HAP-1 (cell line): ENCODE data around the gene ATP1B3.
"Not testable (repeated sequence)": the region's sequence is repeated elsewhere in the genome, so short reads cannot be mapped to it uniquely, and the experiment has no call there.

Experiments
- DNase-seq, 2 experiments: peaks; one replicate each; pipeline ENCODE4 v3.0.0-alpha.2; 2016 to 2020; ENCODE audit warnings: low spot score in 2 of 2
- H3K27me3 ChIP-seq: fragments of 250-450 bp; sonication (Bioruptor Pico); 2 replicates; pipeline ENCODE4 v1.5.1; 2020; ENCODE audit warnings: low read depth, mild to moderate bottlenecking, moderate library complexity
- H3K36me3 ChIP-seq: fragments of 250-450 bp; sonication (Bioruptor Pico); replicated peaks from 2 replicates; pipeline ENCODE4 v1.5.1; 2020; ENCODE audit warnings: mild to moderate bottlenecking
- H3K4me1 ChIP-seq: fragments of 250-450 bp; sonication (Bioruptor Pico); 2 replicates; pipeline ENCODE4 v1.5.1; 2020; ENCODE audit warnings: mild to moderate bottlenecking
- H3K4me3 ChIP-seq: fragments of 250-450 bp; sonication (Bioruptor Pico); 2 replicates; pipeline ENCODE4 v1.5.1; 2020; ENCODE audit warnings: mild to moderate bottlenecking, moderate library complexity
- H3K9me3 ChIP-seq: fragments of 250-450 bp; sonication (Bioruptor Pico); 2 replicates; pipeline ENCODE4 v1.5.1; 2020; ENCODE audit warnings: mild to moderate bottlenecking, moderate library complexity
- in situ Hi-C: fragments of 300-500 bp; cut with MboI; formaldehyde crosslinking; loops from 3 replicates; pipeline ENCODE4 v1.14.3; 2020; ENCODE audit warnings: low sequenced_read_pairs, inconsistent platforms, mixed read lengths

Gene ATP1B3

DNA sequence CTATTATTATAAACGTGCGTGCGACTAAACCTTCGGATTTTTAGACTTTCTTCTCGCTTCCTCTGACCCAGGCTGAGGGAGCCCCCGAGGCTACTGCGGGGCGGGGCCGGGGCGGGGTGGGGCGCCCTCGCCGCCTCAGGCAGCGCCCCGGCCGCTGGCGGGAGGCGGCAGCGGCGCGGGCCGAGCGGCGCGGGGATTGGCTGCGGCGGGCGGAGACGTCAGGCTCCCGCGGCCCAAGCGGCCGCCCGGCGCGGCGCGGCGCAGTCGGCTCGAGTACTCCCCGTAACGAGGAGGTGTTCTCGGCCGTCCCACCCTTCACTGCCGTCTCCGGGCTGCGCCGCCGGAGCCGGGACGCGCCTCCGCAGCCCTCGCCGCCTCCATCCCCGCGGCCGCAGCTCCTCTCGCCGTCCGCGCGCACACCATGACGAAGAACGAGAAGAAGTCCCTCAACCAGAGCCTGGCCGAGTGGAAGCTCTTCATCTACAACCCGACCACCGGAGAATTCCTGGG is at the start of gene ATP1B3:
ATP1B3 (plus strand) TSS at position 263 of the 510 bp plus-strand sequence; CDS start at position 422, 159 bp downstream.
- Histone ChIP-seq H3K27me3 (no peaks in the 10 kb centered on the region), H3K4me1 (peaks cover 10% of the 10 kb centered on the region), H3K4me3 (peak within 1 kb of the TSS; percentile 72), H3K36me3 (no peaks in the 10 kb centered on the region), H3K9me3 (no peaks in the 10 kb centered on the region)
- in situ Hi-C loops, result no loop called here
- peak; percentile 75 to 85 for DNase-seq

DNA sequence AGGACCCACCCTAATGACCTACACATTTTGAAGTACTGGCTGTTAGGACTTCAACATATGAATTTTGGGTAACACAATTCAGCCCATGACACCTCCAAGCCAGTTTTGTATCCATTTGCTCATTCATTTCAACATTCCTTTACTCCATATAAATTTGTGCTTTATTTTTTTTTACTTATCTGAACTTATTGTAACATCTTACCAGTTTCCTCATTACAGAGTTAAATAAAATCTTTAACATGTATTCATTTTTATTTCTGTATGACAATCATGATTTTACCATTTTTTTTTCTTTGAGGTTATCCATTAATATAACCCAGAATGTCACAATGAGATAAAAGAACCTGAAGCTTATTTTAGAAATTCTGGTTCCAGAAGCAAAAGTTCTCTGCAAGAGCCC is 48.0 kb upstream of the ATP1B3 start:
- 0 out of 2 replicates have a peak, but pooled peaks cover 3% of the 10 kb centered on the region for H3K9me3 ChIP-seq
- no peak overlapping the region for H3K4me3 ChIP-seq
- no peak for DNase-seq
- H3K27me3 ChIP-seq, result no peaks in the 10 kb centered on the region
- H3K4me1 ChIP-seq, result peaks cover 3% of the 10 kb centered on the region
- no peaks in the 10 kb centered on the region for H3K36me3 ChIP-seq
- in situ Hi-C loops, result no loop called here

DNA sequence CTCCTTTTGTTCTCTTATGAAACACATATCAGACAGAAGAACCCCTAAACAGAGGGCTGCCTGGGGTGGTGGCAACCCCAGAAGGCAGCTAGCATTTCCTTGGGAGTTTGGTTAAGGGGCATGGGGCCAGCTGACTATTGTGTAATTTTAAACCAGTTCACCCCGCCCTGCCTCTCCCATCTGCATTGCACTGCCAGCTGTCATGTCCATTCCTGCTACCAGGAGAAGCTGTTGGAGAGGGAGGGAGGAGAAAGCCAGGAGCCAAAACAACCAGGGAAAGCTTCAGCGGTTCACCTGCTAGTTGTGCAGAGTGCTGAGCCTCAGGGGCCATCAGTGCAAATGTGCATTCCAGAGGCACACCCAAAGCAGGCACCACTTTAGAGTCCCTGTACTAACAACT is 47.6 kb upstream of the ATP1B3 start:
- in situ Hi-C loops, result no loop called here
- no peak for DNase-seq
- H3K4me3 ChIP-seq, result no peak overlapping the region
- no peaks in the 10 kb centered on the region for H3K27me3 ChIP-seq
- 0 out of 2 replicates have a peak, but pooled peaks cover 3% of the 10 kb centered on the region for H3K9me3 ChIP-seq
- no peaks in the 10 kb centered on the region for H3K36me3 ChIP-seq
- peaks cover 3% of the 10 kb centered on the region for H3K4me1 ChIP-seq

DNA sequence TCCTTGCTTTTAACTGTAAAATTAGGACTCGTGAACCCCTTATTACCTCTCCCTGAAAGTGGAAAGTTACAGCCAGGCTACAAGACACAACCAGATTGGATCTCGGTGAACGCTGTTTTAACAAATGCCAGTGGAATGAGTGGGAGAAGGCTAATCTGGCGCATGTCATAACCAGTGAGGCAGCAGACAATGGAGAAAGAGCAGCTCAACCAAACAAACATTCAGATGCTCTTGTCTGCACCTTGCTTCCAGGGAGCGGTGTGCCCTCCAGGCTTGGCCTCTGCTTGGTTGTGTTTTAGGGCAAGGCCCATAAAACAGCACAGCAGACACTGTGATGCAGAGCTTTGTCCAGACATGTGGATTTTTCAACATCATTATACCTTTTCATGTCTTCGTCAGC is 45.9 kb upstream of the ATP1B3 start:
- Histone ChIP-seq H3K4me3 (no peak overlapping the region), H3K4me1 (peaks cover 3% of the 10 kb centered on the region), H3K36me3 (no peaks in the 10 kb centered on the region), H3K9me3 (0 out of 2 replicates have a peak, but pooled peaks cover 3% of the 10 kb centered on the region), H3K27me3 (no peaks in the 10 kb centered on the region)
- DNase-seq, result peak; percentile 11 to 19
- in situ Hi-C loops, result no loop called here

DNA sequence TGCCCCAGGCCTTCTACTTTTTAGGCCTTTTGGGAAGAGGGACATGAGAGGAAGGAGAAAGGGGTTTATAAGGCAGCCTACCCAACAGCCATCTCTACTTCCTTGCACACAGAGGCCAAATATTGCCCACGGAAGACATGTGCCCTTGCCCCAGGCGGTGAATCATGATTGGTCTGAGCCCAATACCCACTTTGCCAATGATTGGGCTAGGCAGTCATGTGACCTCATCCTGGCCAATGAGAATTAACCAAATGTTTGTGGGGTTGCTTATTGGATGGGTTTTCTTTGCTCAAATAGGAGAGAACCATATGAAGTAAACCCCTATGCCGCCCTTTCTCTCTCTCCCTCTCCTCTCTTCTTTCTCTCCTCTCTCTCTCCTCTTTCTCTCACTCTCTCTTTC is 42.2 kb upstream of the ATP1B3 start:
- Histone ChIP-seq H3K27me3 (no peaks in the 10 kb centered on the region), H3K4me3 (no peak overlapping the region), H3K4me1 (no peaks in the 10 kb centered on the region), H3K9me3 (0 out of 2 replicates have a peak, but pooled peaks cover 3% of the 10 kb centered on the region), H3K36me3 (no peaks in the 10 kb centered on the region)
- in situ Hi-C loops, result no loop called here
- DNase-seq, result no peak

DNA sequence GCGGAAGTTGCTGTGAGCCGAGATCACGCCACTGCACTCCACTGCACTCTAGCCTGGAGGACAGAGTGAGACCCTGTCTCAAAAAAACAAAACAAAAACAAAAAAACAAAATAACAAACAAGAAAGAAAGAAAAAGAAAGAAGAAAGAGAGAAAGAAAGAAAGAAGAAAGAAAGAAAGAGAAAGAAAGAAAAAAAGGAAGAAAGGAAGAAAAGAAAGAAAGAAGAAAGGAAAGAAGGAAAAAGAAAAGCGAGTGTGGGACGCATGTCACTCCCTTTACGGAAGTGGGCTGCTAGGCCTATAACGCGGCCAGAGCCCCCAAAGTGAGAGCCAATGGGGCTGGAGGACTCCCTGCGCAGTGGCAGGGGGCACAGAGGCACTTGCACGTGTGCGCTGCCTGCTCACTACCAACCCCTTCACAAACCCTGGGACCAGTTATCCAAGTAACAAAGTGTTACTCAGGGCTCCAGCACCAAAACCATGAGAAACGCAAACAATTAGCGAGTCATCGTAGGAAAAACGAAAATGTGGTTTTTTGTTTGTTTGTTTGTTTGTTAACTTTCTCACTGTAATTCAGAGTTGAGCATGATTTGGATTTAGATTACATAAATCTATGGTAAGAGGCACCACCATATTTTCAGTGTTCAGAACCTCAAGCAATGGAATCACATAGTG is 40.8 kb upstream of the ATP1B3 start:
- no peak overlapping the region for H3K4me3 ChIP-seq
- 0 out of 2 replicates have a peak, but pooled peaks cover 3% of the 10 kb centered on the region for H3K9me3 ChIP-seq
- no peak for DNase-seq
- in situ Hi-C loops, result no loop called here
- peaks cover 3% of the 10 kb centered on the region; the same call in 1 of the 2 replicates for H3K4me1 ChIP-seq
- no peaks in the 10 kb centered on the region for H3K27me3 ChIP-seq
- H3K36me3 ChIP-seq, result no peaks in the 10 kb centered on the region

DNA sequence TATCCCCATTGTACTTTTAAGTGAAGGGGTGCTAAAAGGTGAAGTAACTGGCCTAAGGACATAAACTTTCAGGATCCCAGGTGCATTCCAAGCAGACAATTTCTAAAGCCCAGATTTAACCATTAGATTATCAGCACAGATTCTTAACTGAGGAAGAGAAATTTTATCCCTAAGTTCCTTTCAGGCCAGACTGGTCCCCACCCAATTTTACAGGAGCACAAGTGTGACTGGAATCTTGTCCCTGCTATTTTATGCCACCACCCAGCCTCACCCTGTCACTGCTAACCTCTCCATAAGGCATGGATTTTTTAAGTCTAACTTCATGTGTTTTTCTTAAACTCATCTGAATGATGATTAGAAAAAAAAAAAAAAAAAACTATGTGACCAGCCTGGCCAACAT is 37.1 kb upstream of the ATP1B3 start:
- Histone ChIP-seq H3K4me1 (peaks cover 11% of the 10 kb centered on the region), H3K9me3 (no peaks in the 10 kb centered on the region), H3K36me3 (no peaks in the 10 kb centered on the region), H3K4me3 (no peak overlapping the region), H3K27me3 (no peaks in the 10 kb centered on the region)
- no peak for DNase-seq
- in situ Hi-C loops, result no loop called here

DNA sequence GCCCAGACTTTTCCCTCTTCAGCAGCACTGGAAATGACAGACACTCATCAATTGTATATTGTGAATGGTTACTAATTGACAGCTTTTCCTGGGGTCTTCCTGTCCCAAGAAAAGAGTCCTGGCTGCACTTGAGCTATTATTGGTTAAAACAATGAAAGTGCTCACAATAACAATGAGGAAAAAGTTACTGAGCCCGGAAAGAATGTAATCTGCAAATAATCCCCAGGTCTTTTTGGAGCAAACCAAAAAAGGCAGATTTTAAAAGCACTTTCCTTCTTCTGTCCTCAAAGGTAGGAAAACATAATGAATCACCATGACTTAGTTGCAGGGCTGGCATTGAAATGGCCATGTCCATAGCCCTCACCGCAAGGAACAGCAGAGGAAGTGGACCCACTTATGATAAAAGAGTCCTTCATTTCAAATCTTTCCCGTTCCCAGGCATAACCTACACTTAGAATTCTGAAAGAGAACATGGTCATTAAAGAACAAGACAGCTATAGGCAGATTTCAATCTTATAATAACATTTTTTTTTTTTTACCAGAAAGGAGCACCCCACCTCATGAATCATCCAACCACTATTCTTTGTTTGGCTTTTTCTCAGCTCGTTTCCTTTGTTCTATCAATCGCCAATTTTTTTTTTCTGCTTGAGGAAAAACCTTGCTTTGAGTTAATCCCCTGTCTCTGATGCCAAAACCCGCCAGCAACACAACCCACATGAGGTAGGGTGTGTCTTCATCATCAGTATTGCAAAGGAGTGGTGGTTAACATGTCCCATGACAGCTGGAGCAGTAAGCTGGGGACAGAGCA is 35.5 kb upstream of the ATP1B3 start:
- no peak overlapping the region for H3K4me3 ChIP-seq
- no peaks in the 10 kb centered on the region for H3K27me3 ChIP-seq
- no peaks in the 10 kb centered on the region for H3K36me3 ChIP-seq
- in situ Hi-C loops, result no loop called here
- H3K4me1 ChIP-seq, result peaks cover 11% of the 10 kb centered on the region
- peak; percentile 13 to 29 for DNase-seq
- no peaks in the 10 kb centered on the region for H3K9me3 ChIP-seq

DNA sequence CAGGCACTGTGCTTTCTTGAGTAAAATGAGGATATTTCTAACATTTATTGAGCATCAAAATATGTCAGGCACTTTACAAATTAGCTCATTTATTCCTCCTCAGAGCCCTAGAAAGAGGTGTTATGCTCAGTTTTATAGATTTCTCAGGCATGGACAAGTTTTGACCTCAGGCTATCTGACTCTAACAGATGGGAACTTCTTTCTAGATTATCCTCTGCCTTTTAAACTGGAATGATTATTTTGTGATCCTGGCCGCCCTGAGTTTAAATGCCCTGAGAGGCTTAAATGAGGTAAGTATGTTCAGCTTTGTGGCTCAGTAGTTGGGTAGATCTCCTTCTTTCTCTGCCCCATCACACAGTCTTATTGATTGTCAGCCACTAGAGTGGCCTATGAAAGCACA is 32.3 kb upstream of the ATP1B3 start:
- Histone ChIP-seq H3K36me3 (no peaks in the 10 kb centered on the region), H3K4me3 (no peak overlapping the region), H3K9me3 (no peaks in the 10 kb centered on the region), H3K4me1 (peaks cover 11% of the 10 kb centered on the region), H3K27me3 (no peaks in the 10 kb centered on the region)
- DNase-seq, result no peak
- in situ Hi-C loops, result no loop called here

DNA sequence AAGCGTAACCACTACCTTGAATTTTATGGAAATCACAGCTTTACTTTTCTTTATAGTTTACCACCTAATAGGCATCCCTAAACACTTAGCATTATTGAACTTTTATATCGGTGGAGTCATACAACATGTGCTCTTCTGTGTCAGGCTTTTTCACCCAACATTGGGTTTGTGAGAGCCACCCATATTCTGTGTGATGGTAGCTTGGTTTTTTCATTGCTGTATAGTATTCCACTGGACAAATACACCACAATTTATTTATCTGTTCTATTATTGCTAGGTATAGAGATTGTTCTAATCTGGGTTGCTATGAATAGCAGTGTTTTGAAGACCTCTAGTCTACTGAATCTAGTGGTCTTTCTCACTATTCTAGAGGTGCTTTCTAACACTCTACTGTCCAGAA is 31.6 kb upstream of the ATP1B3 start:
- Histone ChIP-seq H3K36me3 (no peaks in the 10 kb centered on the region), H3K4me1 (peaks cover 11% of the 10 kb centered on the region), H3K27me3 (no peaks in the 10 kb centered on the region), H3K9me3 (no peaks in the 10 kb centered on the region), H3K4me3 (no peak overlapping the region)
- in situ Hi-C loops, result no loop called here
- DNase-seq, result no peak

DNA sequence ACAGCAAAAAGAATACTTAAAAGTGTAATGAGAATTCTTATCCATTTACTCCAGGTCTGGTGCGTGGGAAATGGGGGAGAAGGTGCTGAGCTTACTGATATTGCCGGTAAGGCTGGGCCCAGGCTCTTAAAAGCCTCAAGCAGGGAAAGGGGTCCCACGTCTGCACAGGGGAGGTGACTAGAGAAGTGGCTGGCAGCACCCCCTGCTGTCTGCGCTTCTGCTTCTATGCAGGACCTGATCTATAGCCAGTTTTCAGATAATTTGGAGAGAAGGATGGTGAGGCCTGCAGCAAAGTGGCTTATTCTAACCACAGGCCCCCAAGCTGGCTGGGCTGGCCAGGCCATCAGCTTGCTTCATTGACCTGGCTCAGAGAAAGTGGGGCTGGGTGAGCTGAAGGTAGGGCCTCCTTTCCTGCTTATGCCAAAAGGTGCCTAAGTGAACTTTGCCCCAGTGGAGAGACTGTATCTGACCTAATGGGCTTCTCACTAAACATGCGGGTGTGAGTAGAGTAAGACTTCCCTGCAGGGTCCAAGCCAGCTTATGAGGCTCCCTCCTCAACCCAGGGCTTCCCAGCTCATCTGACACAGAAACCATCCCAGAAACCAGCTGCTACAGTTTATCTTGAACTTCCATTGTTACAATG is 30.9 kb upstream of the ATP1B3 start:
- no peaks in the 10 kb centered on the region for H3K36me3 ChIP-seq
- in situ Hi-C loops, result no loop called here
- H3K27me3 ChIP-seq, result no peaks in the 10 kb centered on the region
- H3K4me3 ChIP-seq, result no peak overlapping the region
- no peaks in the 10 kb centered on the region for H3K9me3 ChIP-seq
- DNase-seq, result no peak
- H3K4me1 ChIP-seq, result peaks cover 10% of the 10 kb centered on the region

DNA sequence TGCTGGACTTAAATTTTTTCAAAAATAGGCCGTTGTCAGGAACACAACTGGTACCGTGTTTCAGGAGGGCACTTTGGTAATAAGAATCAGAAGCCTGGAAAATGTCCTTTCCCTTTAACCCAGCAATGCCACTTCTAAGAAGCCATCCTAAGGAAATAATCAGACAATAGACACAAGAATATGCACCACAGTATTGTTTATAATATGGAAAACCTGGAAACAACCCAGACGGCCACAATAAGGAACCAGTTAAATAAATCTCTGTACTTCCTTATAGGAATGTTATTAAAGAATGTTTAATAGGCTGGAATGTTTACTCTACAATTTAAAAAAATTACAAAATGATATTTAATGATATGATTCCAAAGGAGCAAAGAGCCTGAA is 30.4 kb upstream of the ATP1B3 start:
- Histone ChIP-seq H3K9me3 (no peaks in the 10 kb centered on the region), H3K4me3 (no peak overlapping the region)
- in situ Hi-C loops, result no loop called here

DNA sequence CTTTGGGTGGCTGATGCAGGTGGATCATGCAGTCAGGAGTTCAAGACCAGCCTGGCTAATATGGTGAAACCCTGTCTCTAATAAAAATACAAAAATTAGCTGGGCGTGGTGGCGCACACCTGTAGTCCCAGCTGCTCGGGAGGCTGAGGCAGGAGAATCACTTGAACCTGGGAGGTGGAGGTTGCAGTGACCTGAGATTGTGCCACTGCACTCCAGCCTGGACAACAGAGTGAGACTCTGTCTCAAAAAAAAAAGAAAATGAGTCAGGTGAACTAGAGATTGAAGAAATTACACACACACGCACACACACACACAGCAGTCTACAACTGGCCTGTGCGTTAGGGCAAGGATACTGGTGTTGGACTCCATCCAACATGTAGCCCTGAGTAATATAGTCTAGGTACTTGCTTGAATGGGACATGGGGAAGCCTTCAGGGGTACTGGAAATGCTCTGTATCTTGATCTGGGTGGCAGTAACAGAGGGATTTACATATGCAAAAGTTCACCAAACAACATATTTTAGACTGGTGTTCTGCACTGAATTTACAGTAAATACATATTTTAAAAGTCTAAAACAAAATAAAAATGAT is 28.2 kb upstream of the ATP1B3 start:
- DNase-seq, H3K4me3 ChIP-seq, H3K36me3 ChIP-seq, H3K9me3 ChIP-seq, in situ Hi-C loops, H3K4me1 ChIP-seq, H3K27me3 ChIP-seq: not testable (repeated sequence)

More for the DNA sequence above, 30.4 kb upstream of the ATP1B3 start:
- DNase-seq, result no peak
- Histone ChIP-seq H3K27me3 (no peaks in the 10 kb centered on the region), H3K36me3 (no peaks in the 10 kb centered on the region), H3K4me1 (peaks cover 5% of the 10 kb centered on the region)
